Measurements from ENCODE around the gene LIN9. TPM values are rescaled to one million over a fixed set of nuclear protein-coding genes. Genes with fewer than 3 reads are reported as not detected.

The LIN9 gene
- total and polyA plus RNA-seq, 2 experiments from 2014 or later = 3.9 to 4.0 TPM

- H3K9me3 ChIP-seq (ENCODE audit: low read depth) = no peaks in the 10 kb centered on the region
- H3K4me1 ChIP-seq (ENCODE audit: insufficient read depth) = 0 out of 2 replicates have a peak, but pooled peaks cover 4% of the 10 kb centered on the region
- H2AFZ ChIP-seq = no peak overlapping the region
- no peaks in the 10 kb centered on the region for H3K36me3 ChIP-seq (ENCODE audit: low read depth)
- in situ Hi-C loops (cut with MboI) = no loop called here
- H3K4me2 ChIP-seq (ENCODE audit: unreplicated experiment) = no peak overlapping the region
- H3K9ac ChIP-seq = no peak overlapping the region
- DNase-seq = no peak
- no peaks in the 10 kb centered on the region for H3K9me2 ChIP-seq (ENCODE audit: insufficient read depth)
- no peak overlapping the region for H3K4me3 ChIP-seq
- peaks cover 56% of the 10 kb centered on the region for H3K79me2 ChIP-seq (ENCODE audit: insufficient read depth)
- no peaks in the 10 kb centered on the region for H3F3A ChIP-seq (ENCODE audit: insufficient read depth)
- TF ChIP-seq EZH2phosphoT487 (IDR thresholded peaks at IDR 0.05; ENCODE audit: insufficient read depth, low read depth) (no peak), EZH2 (IDR thresholded peaks at IDR 0.05; ENCODE audit: insufficient read depth, poor library complexity, severe bottlenecking) (no peak)
- no peaks in the 10 kb centered on the region for H4K20me1 ChIP-seq (ENCODE audit: insufficient read depth)
- no peaks in the 10 kb centered on the region for H3K27me3 ChIP-seq (replicated peaks; ENCODE audit: insufficient read depth)
- 98 to 100% methylated on average over 2 of the region's 2 CpGs for WGBS, 2 experiments (ENCODE audit: low coverage in 1 of 2, low lambda C conversion rate in 2 of 2, missing lambda C conversion rate in 2 of 2)
- no peak overlapping the region for H3K27ac ChIP-seq
These were observed 2.5 kb downstream of the LIN9 start for GRCh38 chr1:226306425-226306824.

GRCh38 chr1:226305184-226305583 is 3.8 kb downstream of the LIN9 start:
- in situ Hi-C loops (cut with MboI) = no loop called here
- DNase-seq = no peak
- Histone ChIP-seq H3K27me3 (replicated peaks; ENCODE audit: insufficient read depth) (no peaks in the 10 kb centered on the region), H3F3A (ENCODE audit: insufficient read depth) (no peaks in the 10 kb centered on the region), H3K4me2 (ENCODE audit: unreplicated experiment) (no peak overlapping the region), H3K9me2 (ENCODE audit: insufficient read depth) (no peaks in the 10 kb centered on the region), H2AFZ (no peak overlapping the region), H4K20me1 (ENCODE audit: insufficient read depth) (no peaks in the 10 kb centered on the region), H3K27ac (no peak overlapping the region), H3K4me1 (ENCODE audit: insufficient read depth) (0 out of 2 replicates have a peak, but pooled peaks cover 4% of the 10 kb centered on the region), H3K36me3 (ENCODE audit: low read depth) (no peaks in the 10 kb centered on the region), H3K9ac (no peak overlapping the region), H3K79me2 (ENCODE audit: insufficient read depth) (peaks cover 60% of the 10 kb centered on the region), H3K9me3 (ENCODE audit: low read depth) (no peaks in the 10 kb centered on the region), H3K4me3 (no peak overlapping the region)
- 95 to 97% methylated on average over 4 to 5 of the region's 5 CpGs for WGBS, 2 experiments (ENCODE audit: low coverage in 1 of 2, low lambda C conversion rate in 2 of 2, missing lambda C conversion rate in 2 of 2)
- TF ChIP-seq EZH2 (IDR thresholded peaks at IDR 0.05; ENCODE audit: insufficient read depth, poor library complexity, severe bottlenecking) = no peak

GRCh38 chr1:226304291-226304955 is 4.5 kb downstream of the LIN9 start:
- no peaks in the 10 kb centered on the region for H4K20me1 ChIP-seq (ENCODE audit: insufficient read depth)
- H3K9ac ChIP-seq = no peak overlapping the region
- H3K79me2 ChIP-seq (ENCODE audit: insufficient read depth) = peaks cover 60% of the 10 kb centered on the region
- H3K27me3 ChIP-seq (replicated peaks; ENCODE audit: insufficient read depth) = no peaks in the 10 kb centered on the region
- in situ Hi-C loops (cut with MboI) = no loop called here
- H3K4me3 ChIP-seq = no peak overlapping the region
- H3K27ac ChIP-seq = no peak overlapping the region
- no peaks in the 10 kb centered on the region for H3K9me3 ChIP-seq (ENCODE audit: low read depth)
- no peaks in the 10 kb centered on the region for H3K4me1 ChIP-seq (ENCODE audit: insufficient read depth)
- no peaks in the 10 kb centered on the region for H3K9me2 ChIP-seq (ENCODE audit: insufficient read depth)
- no peak for DNase-seq
- no peak for TF ChIP-seq EZH2 (IDR thresholded peaks at IDR 0.05; ENCODE audit: insufficient read depth, poor library complexity, severe bottlenecking)
- TF ChIP-seq EZH2phosphoT487 (IDR thresholded peaks at IDR 0.05; ENCODE audit: insufficient read depth, low read depth) = no peak
- H3K36me3 ChIP-seq (ENCODE audit: low read depth) = no peaks in the 10 kb centered on the region
- H3K4me2 ChIP-seq (ENCODE audit: unreplicated experiment) = no peak overlapping the region
- H3F3A ChIP-seq (ENCODE audit: insufficient read depth) = no peaks in the 10 kb centered on the region
- no peak overlapping the region for H2AFZ ChIP-seq
- WGBS, 2 experiments (ENCODE audit: low coverage in 1 of 2, low lambda C conversion rate in 2 of 2, missing lambda C conversion rate in 2 of 2) = 94 to 96% methylated on average over 4 of the region's 4 CpGs

GRCh38 chr1:226302731-226303130 is 6.2 kb downstream of the LIN9 start:
- Histone ChIP-seq H3K9me2 (ENCODE audit: insufficient read depth) (no peaks in the 10 kb centered on the region), H3K27me3 (replicated peaks; ENCODE audit: insufficient read depth) (no peaks in the 10 kb centered on the region), H2AFZ (no peak overlapping the region), H3K9me3 (ENCODE audit: low read depth) (no peaks in the 10 kb centered on the region), H3K4me2 (ENCODE audit: unreplicated experiment) (no peak overlapping the region), H3F3A (ENCODE audit: insufficient read depth) (no peaks in the 10 kb centered on the region), H3K4me1 (ENCODE audit: insufficient read depth) (no peaks in the 10 kb centered on the region), H3K4me3 (no peak overlapping the region), H3K9ac (no peak overlapping the region), H3K36me3 (ENCODE audit: low read depth) (no peaks in the 10 kb centered on the region; the same call in 1 of the 2 replicates), H3K27ac (no peak overlapping the region), H4K20me1 (ENCODE audit: insufficient read depth) (no peaks in the 10 kb centered on the region), H3K79me2 (ENCODE audit: insufficient read depth) (peaks cover 51% of the 10 kb centered on the region)
- no peak for DNase-seq
- in situ Hi-C loops (cut with MboI) = no loop called here
- WGBS, 2 experiments (ENCODE audit: low coverage in 1 of 2, low lambda C conversion rate in 2 of 2, missing lambda C conversion rate in 2 of 2) = 90 to 97% methylated on average over 1 of the region's 1 CpG
- TF ChIP-seq EZH2 (IDR thresholded peaks at IDR 0.05; ENCODE audit: insufficient read depth, poor library complexity, severe bottlenecking) = no peak
- TF ChIP-seq EZH2phosphoT487 (IDR thresholded peaks at IDR 0.05; ENCODE audit: insufficient read depth, low read depth) = no peak
